HG03575 (cell line): ENCODE results near the gene METRNL.
"Not testable (repeated sequence)": the region's sequence is repeated elsewhere in the genome, so short reads cannot be mapped to it uniquely, and the experiment has no call there.

Source experiments
- ATAC-seq: cut with Tn5 transposase; IDR thresholded peaks from one replicate; pipeline ENCODE4 v1.9.1; 2021; ENCODE audit not compliant: unreplicated experiment, insufficient number of reproducible peaks, low FRiP score; ENCODE audit errors: extremely low read depth

Gene METRNL

GRCh38 chr17:83079352-83079747 is at the start of gene METRNL:
Gene METRNL (plus strand): TSS chr17:83079609. CDS start chr17:83079816, 207 bp downstream.
- ATAC-seq = no peak

GRCh38 chr17:83030432-83030831 is 49.0 kb upstream of the METRNL start:
- ATAC-seq = no peak

GRCh38 chr17:83031321-83031945 is 48.0 kb upstream of the METRNL start:
- no peak for ATAC-seq

DNA sequence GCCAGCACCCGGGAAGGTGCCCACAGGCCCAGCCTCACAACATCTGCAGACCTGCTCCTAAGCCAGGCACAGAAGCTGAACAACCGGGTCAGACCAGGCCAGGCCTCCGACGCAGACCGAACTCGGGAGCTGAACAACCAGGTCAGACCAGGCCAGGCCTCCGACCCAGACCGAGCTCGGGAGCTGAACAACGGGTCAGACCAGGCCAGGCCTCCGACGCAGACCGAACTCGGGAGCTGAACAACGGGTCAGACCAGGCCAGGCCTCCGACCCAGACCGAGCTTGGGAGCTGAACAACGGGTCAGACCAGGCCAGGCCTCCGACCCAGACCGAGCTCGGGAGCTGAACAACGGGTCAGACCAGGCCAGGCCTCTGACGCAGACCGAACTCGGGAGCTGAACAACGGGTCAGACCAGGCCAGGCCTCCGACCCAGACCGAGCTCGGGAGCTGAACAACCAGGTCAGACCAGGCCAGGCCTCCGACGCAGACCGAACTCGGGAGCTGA is 47.4 kb upstream of the METRNL start:
- ATAC-seq = not testable (repeated sequence)

DNA sequence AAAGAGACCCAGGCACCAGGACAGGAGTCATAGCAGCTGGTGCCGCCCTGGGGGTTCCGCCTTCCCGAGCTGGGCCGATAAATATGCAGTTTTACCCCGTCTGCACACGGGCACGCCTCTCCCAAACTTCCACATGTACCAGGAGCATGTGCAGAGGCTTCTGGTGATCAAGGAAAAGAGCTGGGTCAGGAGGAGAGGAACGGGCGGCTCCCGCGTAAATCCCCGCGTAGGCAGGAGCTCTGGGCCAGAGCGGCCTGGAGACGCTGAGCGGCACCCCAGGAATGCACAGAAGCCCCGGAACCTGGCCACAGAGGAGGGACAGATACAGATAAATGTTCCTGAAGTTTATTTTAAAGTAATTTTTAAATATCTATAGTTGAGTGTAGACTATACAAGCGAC is 46.6 kb upstream of the METRNL start:
- ATAC-seq = no peak

GRCh38 chr17:83034525-83034924 is 44.9 kb upstream of the METRNL start:
- ATAC-seq = no peak

DNA sequence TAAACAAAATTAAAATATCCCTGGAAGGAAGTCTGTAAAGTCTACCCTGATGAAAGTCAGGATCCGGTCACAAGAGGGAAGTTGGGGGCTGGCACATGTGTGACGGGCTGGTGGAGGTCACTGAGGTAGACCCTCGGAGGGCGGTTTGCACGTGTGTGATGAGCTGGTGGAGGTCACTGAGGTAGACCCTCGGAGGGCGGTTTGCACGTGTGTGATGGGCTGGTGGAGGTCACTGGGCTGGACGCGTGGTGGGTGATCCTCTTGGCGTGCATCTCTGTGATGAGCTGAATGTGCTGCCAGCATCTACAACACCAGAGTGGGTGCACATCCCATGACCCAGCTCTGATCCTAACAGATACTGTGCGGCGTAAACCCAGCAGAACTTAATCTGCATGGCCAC is 43.7 kb upstream of the METRNL start:
- ATAC-seq = no peak

- ATAC-seq = no peak
Measured at GRCh38 chr17:83036193-83036592, 43.2 kb upstream of the METRNL start.

- no peak for ATAC-seq
Measured at GRCh38 chr17:83036666-83037065, 42.7 kb upstream of the METRNL start.

DNA sequence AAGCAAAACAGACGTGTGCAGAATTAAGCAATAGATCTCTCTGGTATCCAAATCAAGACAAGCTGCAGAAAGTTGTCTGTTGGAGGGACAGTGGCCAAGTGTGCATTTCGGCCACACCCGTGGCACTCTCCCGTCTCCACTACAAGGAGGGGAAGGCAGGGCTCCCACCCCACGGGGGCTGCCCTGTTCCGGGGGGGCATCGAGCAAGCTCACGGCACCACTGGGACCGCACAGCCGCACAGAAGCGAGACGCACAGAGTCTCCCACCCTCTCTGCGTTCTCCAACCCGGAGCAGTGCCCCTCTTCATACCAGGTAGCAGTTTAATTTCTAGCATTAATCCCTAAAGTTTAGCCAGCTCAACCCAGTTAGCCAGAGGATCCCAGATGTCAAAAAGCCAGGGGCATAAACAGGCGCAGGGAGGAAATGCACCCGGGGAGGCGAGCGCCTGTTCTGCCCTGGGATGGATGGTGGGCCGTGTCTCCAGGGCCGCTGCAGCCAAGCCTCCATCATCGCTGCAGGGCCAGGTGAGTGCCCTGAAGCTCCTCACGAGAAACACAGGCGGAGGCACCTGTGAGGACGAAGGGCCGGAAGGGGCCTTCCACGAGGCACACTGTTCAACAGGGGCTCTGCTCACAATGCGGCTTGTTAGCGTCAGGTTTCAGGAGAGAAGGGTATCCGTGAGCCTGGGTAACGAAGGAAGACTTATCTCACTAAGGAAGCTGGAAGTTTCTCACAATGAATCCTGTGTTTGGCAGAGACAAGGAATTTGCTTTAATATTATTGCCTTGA is 42.1 kb upstream of the METRNL start:
- no peak for ATAC-seq

GRCh38 chr17:83037874-83038165 is 41.6 kb upstream of the METRNL start:
- ATAC-seq = no peak

GRCh38 chr17:83038983-83039382 is 40.4 kb upstream of the METRNL start:
- not testable (repeated sequence) for ATAC-seq

GRCh38 chr17:83041305-83041704 is 38.1 kb upstream of the METRNL start:
- no peak for ATAC-seq

DNA sequence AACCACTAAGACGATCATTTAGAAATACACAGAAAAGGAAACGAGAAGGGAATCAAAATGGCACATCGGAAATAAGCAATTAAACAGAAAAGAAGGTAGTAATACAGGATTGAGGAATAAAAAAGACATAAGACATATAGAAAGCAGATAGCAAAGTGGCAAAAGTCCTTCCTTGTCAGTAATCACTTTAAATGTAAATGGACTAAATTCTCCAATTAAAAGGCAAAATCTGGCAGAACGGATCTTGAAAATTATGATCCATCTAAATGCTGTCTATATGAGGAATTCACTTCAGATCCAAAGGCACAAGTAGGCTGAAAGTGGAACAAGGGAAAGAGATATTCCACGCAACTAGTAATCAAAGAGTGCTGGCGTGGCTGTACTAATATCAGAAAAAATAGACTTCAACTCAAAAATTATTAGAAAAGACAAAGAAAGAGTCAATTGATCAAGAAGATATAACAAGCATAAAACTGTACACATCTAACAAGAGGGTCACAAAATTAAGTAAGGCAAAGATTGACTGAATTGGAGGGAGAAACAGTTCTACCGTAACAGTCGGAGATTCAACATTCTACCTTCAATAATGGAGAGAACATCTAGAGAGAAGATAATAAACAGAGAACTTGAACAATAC is 36.8 kb upstream of the METRNL start:
- ATAC-seq = no peak

GRCh38 chr17:83044479-83044878 is 34.9 kb upstream of the METRNL start:
- not testable (repeated sequence) for ATAC-seq

DNA sequence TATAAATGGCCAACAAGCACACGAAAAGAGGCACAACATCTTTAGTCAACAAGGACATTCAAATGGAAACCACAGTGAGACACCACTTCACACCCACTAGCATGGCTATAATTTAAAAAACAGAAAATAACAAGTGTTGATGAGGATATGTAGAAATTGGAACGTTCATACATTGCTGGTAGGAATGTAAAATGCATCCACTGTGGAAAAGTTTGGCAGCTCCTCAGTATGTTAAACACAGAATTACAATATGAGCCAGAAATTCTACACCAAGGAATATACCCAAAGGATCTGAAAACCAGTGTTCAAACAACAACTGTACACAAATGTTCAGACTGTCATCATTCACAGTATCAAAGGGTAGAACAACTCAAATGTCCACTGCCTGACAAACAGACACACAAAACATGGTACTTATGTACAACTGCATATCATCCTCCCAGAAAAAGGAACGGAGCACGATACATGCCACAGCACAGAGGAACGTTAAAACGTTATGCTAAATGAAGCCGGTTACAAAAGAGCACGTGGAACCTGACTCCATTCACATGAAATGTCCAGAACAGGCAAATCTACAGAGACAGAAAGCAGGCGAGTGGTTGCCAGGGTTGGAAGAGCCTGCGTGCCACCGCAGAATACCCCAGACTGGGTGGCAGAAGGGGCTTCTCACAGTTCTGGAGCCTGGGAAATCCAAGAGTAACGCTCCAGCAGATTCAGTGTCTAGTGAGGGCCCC is 32.8 kb upstream of the METRNL start:
- ATAC-seq = no peak

DNA sequence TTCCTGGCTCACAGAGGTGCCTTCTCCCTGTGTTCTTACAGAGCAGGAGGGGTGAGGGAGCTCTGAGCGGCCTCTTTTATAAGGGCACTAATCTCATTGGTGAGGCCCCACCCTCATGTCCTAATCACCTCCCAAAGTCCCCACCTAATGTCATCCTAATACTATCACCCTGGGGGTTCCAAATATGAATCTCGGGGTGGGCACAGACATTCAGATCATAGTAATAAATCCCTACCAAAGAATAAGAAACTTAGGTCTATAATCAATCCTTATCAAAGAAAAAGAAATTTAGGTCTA is 32.3 kb upstream of the METRNL start:
- ATAC-seq = no peak

- not testable (repeated sequence) for ATAC-seq
Measured at GRCh38 chr17:83047818-83048475, 31.5 kb upstream of the METRNL start.

DNA sequence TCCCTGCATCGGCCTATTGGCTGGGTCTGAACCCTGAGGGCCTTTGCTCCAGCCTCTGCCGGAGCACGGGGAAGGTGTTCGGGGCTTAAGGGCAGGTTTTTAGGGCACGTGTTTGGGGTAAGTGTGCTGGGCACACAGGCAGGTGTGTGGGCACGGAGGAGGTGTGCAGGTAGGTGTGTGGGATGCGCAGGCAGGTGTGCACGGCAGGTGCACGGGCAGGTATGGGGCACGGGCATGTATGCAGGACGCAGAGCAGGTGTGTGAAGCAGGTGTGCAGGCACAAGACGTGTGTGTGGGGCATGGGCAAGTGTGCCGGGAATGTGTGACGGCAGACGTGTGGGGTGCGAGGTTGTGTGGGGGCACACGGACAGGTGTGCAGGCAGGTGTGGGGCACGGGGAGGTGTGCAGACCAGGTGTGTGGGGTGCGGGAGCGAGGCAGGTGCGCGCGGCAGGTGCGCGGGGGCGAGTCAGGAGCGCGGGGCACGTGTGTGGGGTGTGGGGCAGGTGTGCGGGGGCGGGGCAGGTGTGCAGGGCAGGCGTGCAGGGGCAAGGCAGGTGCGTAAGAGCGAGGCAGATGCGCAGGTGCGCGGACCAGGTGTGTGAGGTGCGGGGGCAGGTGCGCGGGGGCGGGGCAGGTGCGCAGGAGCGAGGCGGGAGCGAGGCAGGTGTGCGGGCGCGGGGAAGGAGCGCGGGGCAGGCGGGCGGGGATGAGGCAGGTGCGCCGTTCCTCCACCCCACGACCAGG is 28.6 kb upstream of the METRNL start:
- ATAC-seq = no peak
